ENCODE results near the gene PCGF3. TPM values are rescaled to one million over a fixed set of nuclear protein-coding genes. Genes with fewer than 3 reads are reported as not detected.
A peak's percentile ranks its signal among the peaks of the same experiment; 100 is the strongest.

PCGF3 gene
- total RNA-seq, result 10 to 100 TPM; 45.4 to 51.6 TPM

GRCh38 chr4:705278-706082, at the start of gene PCGF3:
TSS of gene PCGF3 (plus strand) at chr4:705832. CDS start at chr4:733681, 27,849 bp downstream.
- peaks cover 15% of the 10 kb centered on the region for H3K4me1 Mint-ChIP-seq
- no peaks in the 10 kb centered on the region for H3K9me3 Mint-ChIP-seq
- no peaks in the 10 kb centered on the region for H3K27me3 Mint-ChIP-seq
- DNase-seq, result peak; percentile 98
- POLR2A ChIA-PET, result no interaction called here
- H3K36me3 Mint-ChIP-seq, result peaks cover 16% of the 10 kb centered on the region
- peak within 1 kb of the TSS; percentile 84 for H3K4me3 Mint-ChIP-seq
- peak within 1 kb of the TSS; percentile 84 for H3K27ac Mint-ChIP-seq
- peak; percentile 96 for ATAC-seq (ENCODE audit: low read depth)

GRCh38 chr4:656436-657337, 48.9 kb upstream of the PCGF3 start:
- Mint-ChIP-seq H3K36me3 (peaks cover 16% of the 10 kb centered on the region), H3K27me3 (no peaks in the 10 kb centered on the region), H3K4me3 (no peak overlapping the region), H3K27ac (no peak overlapping the region), H3K4me1 (no peaks in the 10 kb centered on the region), H3K9me3 (peaks cover 5% of the 10 kb centered on the region)
- no peak for DNase-seq
- no peak for ATAC-seq (ENCODE audit: low read depth)
- POLR2A ChIA-PET, result no interaction called here

- Mint-ChIP-seq H3K4me3 (no peak overlapping the region), H3K4me1 (no peaks in the 10 kb centered on the region), H3K27ac (no peak overlapping the region), H3K9me3 (peaks cover 5% of the 10 kb centered on the region), H3K36me3 (peaks cover 18% of the 10 kb centered on the region), H3K27me3 (no peaks in the 10 kb centered on the region)
- DNase-seq (no peak), ATAC-seq (ENCODE audit: low read depth) (no peak)
- POLR2A ChIA-PET, result no interaction called here
Observed at GRCh38 chr4:657338-657833, 48.2 kb upstream of the PCGF3 start.

GRCh38 chr4:657834-658667, 47.6 kb upstream of the PCGF3 start:
- ATAC-seq (ENCODE audit: low read depth) (no peak), DNase-seq (no peak)
- peaks cover 18% of the 10 kb centered on the region for H3K36me3 Mint-ChIP-seq
- POLR2A ChIA-PET, result no interaction called here
- no peaks in the 10 kb centered on the region for H3K27me3 Mint-ChIP-seq
- H3K4me3 Mint-ChIP-seq, result no peak overlapping the region
- no peak overlapping the region for H3K27ac Mint-ChIP-seq
- no peaks in the 10 kb centered on the region for H3K4me1 Mint-ChIP-seq
- peaks cover 5% of the 10 kb centered on the region for H3K9me3 Mint-ChIP-seq

- DNase-seq (no peak), ATAC-seq (ENCODE audit: low read depth) (no peak)
- Mint-ChIP-seq H3K4me3 (no peak overlapping the region), H3K4me1 (no peaks in the 10 kb centered on the region), H3K27me3 (no peaks in the 10 kb centered on the region), H3K36me3 (peaks cover 18% of the 10 kb centered on the region), H3K27ac (peak overlapping the region; percentile 60), H3K9me3 (peaks cover 5% of the 10 kb centered on the region)
- POLR2A ChIA-PET, result no interaction called here
Observed at GRCh38 chr4:658681-659667, 46.7 kb upstream of the PCGF3 start.

- H3K27ac Mint-ChIP-seq, result no peak overlapping the region
- DNase-seq (no peak), ATAC-seq (ENCODE audit: low read depth) (no peak)
- no peaks in the 10 kb centered on the region for H3K27me3 Mint-ChIP-seq
- peaks cover 3% of the 10 kb centered on the region for H3K4me1 Mint-ChIP-seq
- H3K4me3 Mint-ChIP-seq, result no peak overlapping the region
- POLR2A ChIA-PET, result interaction anchor here (1.7 kb wide), 1 partner anchor 14 kb away, joined by 4 read pairs; the partner anchor contains the start of genes ATP5ME and MYL5
- peaks cover 19% of the 10 kb centered on the region for H3K36me3 Mint-ChIP-seq
- H3K9me3 Mint-ChIP-seq, result peaks cover 5% of the 10 kb centered on the region
Observed at GRCh38 chr4:659851-660250, 45.8 kb upstream of the PCGF3 start.

GRCh38 chr4:660401-660800, 45.2 kb upstream of the PCGF3 start:
- no peak for DNase-seq
- no peak for ATAC-seq (ENCODE audit: low read depth)
- Mint-ChIP-seq H3K36me3 (peaks cover 19% of the 10 kb centered on the region), H3K9me3 (peaks cover 5% of the 10 kb centered on the region), H3K27ac (no peak overlapping the region), H3K4me3 (no peak overlapping the region), H3K4me1 (peaks cover 6% of the 10 kb centered on the region), H3K27me3 (no peaks in the 10 kb centered on the region)
- POLR2A ChIA-PET, result interaction anchor here (1.7 kb wide), 1 partner anchor 14 kb away, joined by 4 read pairs; the partner anchor contains the start of genes ATP5ME and MYL5

- Mint-ChIP-seq H3K27ac (no peak overlapping the region), H3K36me3 (peaks cover 19% of the 10 kb centered on the region), H3K4me1 (peaks cover 6% of the 10 kb centered on the region), H3K9me3 (peaks cover 5% of the 10 kb centered on the region), H3K4me3 (no peak overlapping the region), H3K27me3 (no peaks in the 10 kb centered on the region)
- DNase-seq (no peak), ATAC-seq (ENCODE audit: low read depth) (no peak)
- POLR2A ChIA-PET, result interaction anchor here (1.7 kb wide), 1 partner anchor 13 kb away, joined by 4 read pairs; the partner anchor contains the start of genes ATP5ME and MYL5
Observed at GRCh38 chr4:661231-661630, 44.4 kb upstream of the PCGF3 start.

GRCh38 chr4:661881-662761, 43.5 kb upstream of the PCGF3 start:
- ATAC-seq (ENCODE audit: low read depth), result no peak
- peak overlapping the region; percentile 35 for H3K4me3 Mint-ChIP-seq
- POLR2A ChIA-PET, result interaction anchor here (1.1 to 4.2 kb wide), 4 partner anchors 12 to 187 kb away, joined by 4 to 59 read pairs (median 4); partner anchors contain the start of genes ATP5ME and MYL5
- no peaks in the 10 kb centered on the region for H3K27me3 Mint-ChIP-seq
- no peak for DNase-seq
- no peak overlapping the region for H3K27ac Mint-ChIP-seq
- peaks cover 19% of the 10 kb centered on the region for H3K36me3 Mint-ChIP-seq
- peaks cover 6% of the 10 kb centered on the region for H3K4me1 Mint-ChIP-seq
- peaks cover 5% of the 10 kb centered on the region for H3K9me3 Mint-ChIP-seq

GRCh38 chr4:663046-663437, 42.6 kb upstream of the PCGF3 start:
- peaks cover 5% of the 10 kb centered on the region for H3K9me3 Mint-ChIP-seq
- H3K4me1 Mint-ChIP-seq, result peaks cover 6% of the 10 kb centered on the region
- H3K27ac Mint-ChIP-seq, result peak overlapping the region; percentile 82
- DNase-seq (no peak), ATAC-seq (ENCODE audit: low read depth) (peak; percentile 2)
- H3K4me3 Mint-ChIP-seq, result peak overlapping the region; percentile 86
- POLR2A ChIA-PET, result interaction anchor here (1.1 to 4.2 kb wide), 3 partner anchors 11 to 188 kb away, joined by 4 to 59 read pairs (median 5); partner anchors contain the start of genes ATP5ME and MYL5
- H3K27me3 Mint-ChIP-seq, result no peaks in the 10 kb centered on the region
- peaks cover 19% of the 10 kb centered on the region for H3K36me3 Mint-ChIP-seq

All from activated naive CD8-positive, alpha-beta T cell treated with anti-CD3 and anti-CD28 coated beads, Interleukin-2, amount 10 ng/mL, durations not matched to agents 7 days and 5 days (primary cell).